Inflammatory macrophage (primary cell): ENCODE data around the gene NTN4.
"Not testable (repeated sequence)": the region's sequence is repeated elsewhere in the genome, so short reads cannot be mapped to it uniquely, and the experiment has no call there.

ENCODE experiments used
- DNase-seq, 2 donors: peaks; one replicate each; pipeline ENCODE4 v3.0.0-alpha.2; 2020 to 2022

NTN4 gene

GRCh38 chr12:95621725-95622124 is 168.8 kb downstream of the NTN4 start:
- DNase-seq = no peak

DNA sequence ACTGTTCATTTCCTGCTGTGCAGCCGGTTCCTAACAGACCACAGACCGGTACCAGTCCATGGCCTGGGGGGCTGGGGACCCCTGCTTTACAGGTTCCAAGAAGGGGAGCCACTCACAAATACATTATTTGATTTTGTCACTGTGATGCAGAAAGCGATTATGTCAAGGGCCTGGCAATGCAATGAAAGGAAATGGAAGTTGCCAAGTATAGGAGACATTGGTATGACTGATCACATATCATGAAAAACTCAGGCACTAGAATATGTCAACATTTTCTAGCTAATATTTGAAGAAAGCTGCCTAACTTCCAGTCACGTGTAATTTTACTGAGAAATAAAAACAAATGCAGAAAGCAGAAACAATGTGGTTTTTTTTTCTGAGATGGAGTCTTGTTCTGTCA is 170.4 kb downstream of the NTN4 start:
- DNase-seq = no peak

DNA sequence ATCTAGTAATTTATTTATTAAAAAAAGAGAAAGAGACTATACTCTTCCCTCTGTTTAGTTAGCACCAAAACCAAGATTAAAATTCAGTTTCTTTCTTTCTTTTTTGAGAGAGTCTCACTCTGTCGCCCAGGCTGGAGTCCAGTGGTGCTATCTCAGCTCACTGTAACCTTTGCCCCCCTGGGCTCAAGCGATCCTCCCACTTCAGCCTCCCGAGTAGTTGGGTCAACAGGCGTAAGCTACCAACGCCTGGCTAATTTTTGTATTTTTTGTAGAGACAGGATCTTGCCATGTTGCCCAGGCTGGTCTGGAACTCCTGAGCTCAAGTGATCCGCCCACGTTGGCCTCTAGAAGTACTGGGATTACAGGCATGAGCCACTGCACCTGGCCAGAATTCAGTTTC is 174.1 kb downstream of the NTN4 start:
- not testable (repeated sequence) for DNase-seq

DNA sequence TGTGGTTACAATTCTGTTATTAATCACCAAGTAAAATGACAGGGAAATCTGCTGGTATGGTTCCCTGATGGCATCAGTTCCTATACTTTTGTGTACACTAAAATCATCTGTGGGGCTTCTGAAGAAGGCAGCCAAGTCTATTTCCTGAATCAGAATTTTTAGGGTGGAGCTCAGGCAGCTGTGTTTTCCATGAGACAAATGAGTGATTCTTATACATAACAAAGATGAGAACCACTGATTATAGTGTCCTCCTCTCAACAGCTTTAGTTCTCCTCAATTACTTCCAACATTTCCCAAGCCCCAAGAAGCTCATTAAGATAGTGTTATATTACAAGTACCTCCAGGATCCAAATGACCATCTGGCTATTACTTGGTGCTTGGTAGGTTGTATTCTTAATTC is 174.8 kb downstream of the NTN4 start:
- no peak for DNase-seq

DNA sequence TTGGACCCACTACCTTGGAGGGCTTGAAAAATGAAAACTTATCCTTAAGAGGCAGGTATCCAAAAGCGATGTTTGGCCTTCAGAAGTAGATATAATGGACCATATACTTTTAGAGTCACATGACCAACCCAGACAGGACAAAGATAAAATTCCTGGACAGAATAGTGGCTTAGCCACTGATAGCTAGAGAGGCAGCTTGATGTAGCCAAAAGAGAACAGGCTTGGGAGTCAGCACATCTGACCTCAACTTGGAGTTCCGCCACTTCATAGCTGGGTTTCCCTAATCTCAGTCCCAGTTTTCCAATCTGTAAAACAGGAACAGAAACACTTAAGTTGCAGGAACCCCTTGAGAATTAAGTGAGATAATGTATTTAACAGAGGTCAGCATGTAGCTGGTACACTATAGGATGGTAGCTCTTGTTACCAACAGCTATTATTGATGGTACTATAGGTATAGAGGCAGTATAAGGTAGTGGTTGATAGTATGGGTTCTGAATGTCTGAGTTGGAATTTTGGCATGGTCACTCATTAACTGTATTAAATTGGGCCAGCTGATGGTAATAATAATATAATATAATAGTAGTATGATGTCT is 176.1 kb downstream of the NTN4 start:
- no peak for DNase-seq

- DNase-seq = no peak
Measured at GRCh38 chr12:95613021-95613420, 177.5 kb downstream of the NTN4 start.

DNA sequence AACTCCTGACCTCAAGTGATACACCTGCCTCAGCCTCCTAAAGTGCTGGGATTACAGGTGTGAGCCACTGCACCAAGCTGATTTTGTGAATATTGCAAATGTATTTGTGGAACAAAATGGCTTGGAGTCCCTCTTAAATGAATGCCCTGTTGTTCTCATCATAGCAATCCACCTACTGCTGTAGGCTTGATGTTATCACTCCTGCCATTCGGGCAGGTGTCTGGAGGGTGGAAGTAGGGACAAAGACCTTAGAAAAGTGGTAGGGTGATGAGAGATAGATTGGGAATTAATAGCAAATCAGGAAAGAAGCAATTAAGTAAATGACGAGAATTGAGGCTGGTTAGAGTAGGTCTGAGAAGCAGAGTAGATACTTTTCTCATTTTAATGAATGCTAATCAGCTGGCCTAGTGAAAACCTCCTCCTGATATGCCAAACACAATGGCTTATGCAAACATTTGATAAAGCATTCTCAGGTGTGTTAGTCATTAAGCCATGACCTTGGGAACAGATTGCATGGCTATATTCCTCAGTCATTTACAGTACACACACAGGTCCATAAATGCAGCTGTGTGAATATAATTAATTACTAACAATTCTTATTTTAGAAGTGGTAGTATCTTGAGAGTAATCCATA is 178.8 kb downstream of the NTN4 start:
- no peak for DNase-seq

DNA sequence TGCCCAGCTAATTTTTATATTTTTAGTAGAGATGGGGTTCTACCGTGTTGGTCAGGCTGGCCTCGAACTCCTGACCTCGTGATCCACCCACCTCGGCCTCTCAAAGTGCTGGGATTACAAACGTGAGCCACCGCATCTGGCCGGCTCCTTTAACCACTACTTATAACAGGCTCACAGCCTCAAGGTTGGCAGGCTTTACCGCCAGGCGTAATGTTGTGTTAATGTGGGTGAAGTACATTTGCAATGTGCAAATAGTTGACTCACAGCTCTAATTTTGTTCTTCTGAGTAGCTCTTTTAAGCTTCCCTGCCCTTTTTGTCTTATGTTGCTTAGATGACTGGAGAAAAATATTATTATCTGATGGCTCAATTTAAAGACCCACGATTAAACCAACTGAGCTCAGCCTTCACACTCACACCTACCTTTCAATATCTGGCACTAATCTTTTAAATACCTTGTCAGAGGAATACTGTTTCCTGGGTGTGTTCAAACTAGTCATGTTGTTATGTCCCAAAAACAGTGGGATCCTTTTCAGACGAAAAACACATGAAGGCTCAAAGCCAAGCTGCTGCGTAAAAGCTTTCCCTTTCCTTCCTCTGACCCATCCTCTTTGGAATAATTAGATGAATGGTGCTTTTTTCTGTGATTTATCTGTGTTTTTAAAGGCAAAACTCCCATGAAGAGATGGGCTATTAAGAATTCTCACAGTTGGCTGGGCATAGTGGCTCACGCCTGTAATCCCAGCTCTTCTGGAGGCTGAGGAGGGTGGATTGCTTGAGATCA is 182.1 kb downstream of the NTN4 start:
- no peak for DNase-seq
